ENCODE measurements around the gene MTRR.

- TF ChIP-seq, protein P1, sequence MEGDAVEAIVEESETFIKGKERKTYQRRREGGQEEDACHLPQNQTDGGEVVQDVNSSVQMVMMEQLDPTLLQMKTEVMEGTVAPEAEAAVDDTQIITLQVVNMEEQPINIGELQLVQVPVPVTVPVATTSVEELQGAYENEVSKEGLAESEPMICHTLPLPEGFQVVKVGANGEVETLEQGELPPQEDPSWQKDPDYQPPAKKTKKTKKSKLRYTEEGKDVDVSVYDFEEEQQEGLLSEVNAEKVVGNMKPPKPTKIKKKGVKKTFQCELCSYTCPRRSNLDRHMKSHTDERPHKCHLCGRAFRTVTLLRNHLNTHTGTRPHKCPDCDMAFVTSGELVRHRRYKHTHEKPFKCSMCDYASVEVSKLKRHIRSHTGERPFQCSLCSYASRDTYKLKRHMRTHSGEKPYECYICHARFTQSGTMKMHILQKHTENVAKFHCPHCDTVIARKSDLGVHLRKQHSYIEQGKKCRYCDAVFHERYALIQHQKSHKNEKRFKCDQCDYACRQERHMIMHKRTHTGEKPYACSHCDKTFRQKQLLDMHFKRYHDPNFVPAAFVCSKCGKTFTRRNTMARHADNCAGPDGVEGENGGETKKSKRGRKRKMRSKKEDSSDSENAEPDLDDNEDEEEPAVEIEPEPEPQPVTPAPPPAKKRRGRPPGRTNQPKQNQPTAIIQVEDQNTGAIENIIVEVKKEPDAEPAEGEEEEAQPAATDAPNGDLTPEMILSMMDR (IDR thresholded peaks at IDR 0.05), result no peak
- TF ChIP-seq POLR2A (IDR thresholded peaks at IDR 0.05), result no peak
Observed at GRCh38 chr5:7857926-7858632, 10.9 kb upstream of the MTRR start.

Data from thyroid gland (tissue), 4 donors.